ENCODE data around the gene TMEM218. TPM values are rescaled to one million over a fixed set of nuclear protein-coding genes. Genes with fewer than 3 reads are reported as not detected.

The TMEM218 gene
- total RNA-seq (10 to 100 TPM; 13.0 to 20.6 (median 16.7) TPM), polyA plus RNA-seq (10 to 100 TPM; 31.8 to 37.3 TPM)
- long read RNA-seq, donor 1, full-length matches to known transcripts: 3 of 24 reads
- long read RNA-seq, donor 1, partial matches to known transcripts: 2 of 24 reads
- long read RNA-seq, donor 1, other reads (novel, unspliced or antisense): 19 of 24 reads
- long read RNA-seq, donor 2, full-length matches to known transcripts: 5 of 5 reads
- long read RNA-seq, donor 2, partial matches to known transcripts: 0 of 5 reads
- long read RNA-seq, donor 2, other reads (novel, unspliced or antisense): 0 of 5 reads
- long read RNA-seq, donor 3, partial matches to known transcripts: 0 of 9 reads
- long read RNA-seq, donor 3, other reads (novel, unspliced or antisense): 6 of 9 reads

DNA sequence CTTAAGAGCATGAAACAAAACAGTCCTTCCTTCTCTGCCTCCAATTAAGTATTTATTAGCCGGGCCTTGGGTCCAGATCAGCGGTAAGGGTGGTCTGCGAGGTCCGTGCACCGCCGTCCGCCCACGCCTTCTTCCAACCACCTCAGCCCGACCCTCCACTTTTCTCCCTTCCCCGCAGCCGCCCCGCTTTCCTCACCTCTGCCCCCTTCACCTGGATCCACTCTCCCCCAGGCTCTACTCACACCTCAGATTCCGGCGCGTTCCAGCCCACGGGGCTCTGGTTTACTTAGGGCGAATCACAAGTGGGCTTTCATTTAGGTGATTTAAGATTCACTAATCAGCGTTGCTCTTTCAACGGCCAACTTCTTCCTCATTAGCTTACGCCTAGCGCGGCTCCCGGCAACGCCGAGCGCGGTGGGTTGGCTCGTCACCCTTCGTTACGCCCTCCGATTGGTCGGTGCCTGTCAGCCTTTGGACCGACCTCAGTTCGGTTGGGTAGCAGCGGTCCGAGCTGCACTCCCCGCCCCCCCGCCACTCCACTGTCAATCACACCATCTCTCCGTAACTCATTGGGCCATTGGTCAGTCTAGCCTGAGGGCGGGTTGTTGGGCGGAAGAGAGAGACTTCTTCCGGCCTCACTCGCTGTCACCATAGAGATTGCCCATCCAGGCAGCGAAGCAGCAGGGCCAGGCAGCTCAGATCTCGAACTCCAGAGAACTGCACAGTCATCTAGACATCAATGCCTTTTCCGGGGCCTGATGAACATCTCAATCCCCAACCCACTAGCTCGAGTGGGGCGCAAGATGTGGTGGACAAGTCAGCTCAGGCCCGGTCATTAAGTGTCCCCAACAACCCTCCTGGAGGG is at the start of gene TMEM218:
TMEM218 (minus strand) TSS at position 284 of the 865 bp plus-strand sequence. CDS start 9,385 bp downstream, outside the sequence.
- no peak for TF ChIP-seq EP300 (IDR thresholded peaks at IDR 0.05)
- TF ChIP-seq POLR2A (IDR thresholded peaks at IDR 0.05): peak; percentile 44
- H3K4me1 ChIP-seq (ENCODE audit: insufficient read depth): peaks cover 5% of the 10 kb centered on the region
- peak; percentile 98 to 99 (median 99) for DNase-seq
- H3K4me3 ChIP-seq: peak within 1 kb of the TSS; percentile 73
- 4 to 5% (median 4%) methylated on average over 47 to 49 of the region's 49 CpGs for WGBS, 3 donors
- intact Hi-C loops (cut with DNase I): loop anchor here in 1 of 4 donors (10.0 kb wide), 1 partner anchor 237 kb away; no protein-coding TSS in a partner anchor
- peak within 1 kb of the TSS in 1 of 2 donors; percentile 51 for H3K27ac ChIP-seq
- H3K27me3 ChIP-seq: no peaks in the 10 kb centered on the region
- H3K9me3 ChIP-seq: no peaks in the 10 kb centered on the region
- H3K36me3 ChIP-seq: no peaks in the 10 kb centered on the region

DNA sequence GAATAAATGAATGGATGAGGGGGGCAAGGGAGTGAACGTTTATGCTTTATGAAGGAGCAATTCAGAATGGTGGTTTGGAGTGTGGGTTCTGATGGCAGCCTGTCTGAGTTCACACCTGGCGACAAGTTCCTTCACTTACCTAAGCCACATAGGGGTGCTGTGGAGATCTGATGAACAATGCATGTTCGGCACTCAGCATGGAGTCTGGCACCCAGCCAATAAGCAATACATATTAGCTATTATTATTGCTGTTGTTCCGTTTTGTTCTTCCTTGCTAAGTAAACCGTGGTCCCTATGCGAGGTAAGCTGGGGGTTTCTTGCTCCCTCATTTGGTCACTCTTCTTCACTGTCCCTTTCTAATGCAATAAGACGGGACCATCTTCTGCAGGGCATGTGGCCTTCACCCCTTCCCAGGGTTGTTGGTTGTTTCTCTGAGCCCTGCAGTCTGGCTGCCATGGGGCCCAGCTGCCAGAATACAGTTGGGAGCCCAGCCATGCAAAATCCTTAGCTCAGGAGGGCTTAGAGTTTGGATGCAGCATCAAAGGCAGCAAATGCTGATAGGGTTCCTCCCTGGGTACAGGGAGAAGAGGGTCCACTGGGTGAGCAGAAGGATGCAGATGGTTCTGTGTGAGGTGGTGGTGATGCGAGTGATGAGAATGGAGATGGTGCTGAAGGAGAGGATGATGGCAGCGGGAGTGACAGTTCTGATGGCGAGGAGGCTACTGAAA is 46.7 kb upstream of the TMEM218 start:
- no peak overlapping the region for H3K4me3 ChIP-seq
- 89 to 91% (median 89%) methylated on average over 10 of the region's 10 CpGs for WGBS, 3 donors
- H3K4me1 ChIP-seq (ENCODE audit: insufficient read depth): no peaks in the 10 kb centered on the region
- no peak for DNase-seq
- no peaks in the 10 kb centered on the region for H3K36me3 ChIP-seq
- no peaks in the 10 kb centered on the region for H3K9me3 ChIP-seq
- H3K27me3 ChIP-seq: no peaks in the 10 kb centered on the region
- TF ChIP-seq POLR2A (IDR thresholded peaks at IDR 0.05): no peak
- TF ChIP-seq EP300 (IDR thresholded peaks at IDR 0.05): no peak
- TF ChIP-seq, protein P1, sequence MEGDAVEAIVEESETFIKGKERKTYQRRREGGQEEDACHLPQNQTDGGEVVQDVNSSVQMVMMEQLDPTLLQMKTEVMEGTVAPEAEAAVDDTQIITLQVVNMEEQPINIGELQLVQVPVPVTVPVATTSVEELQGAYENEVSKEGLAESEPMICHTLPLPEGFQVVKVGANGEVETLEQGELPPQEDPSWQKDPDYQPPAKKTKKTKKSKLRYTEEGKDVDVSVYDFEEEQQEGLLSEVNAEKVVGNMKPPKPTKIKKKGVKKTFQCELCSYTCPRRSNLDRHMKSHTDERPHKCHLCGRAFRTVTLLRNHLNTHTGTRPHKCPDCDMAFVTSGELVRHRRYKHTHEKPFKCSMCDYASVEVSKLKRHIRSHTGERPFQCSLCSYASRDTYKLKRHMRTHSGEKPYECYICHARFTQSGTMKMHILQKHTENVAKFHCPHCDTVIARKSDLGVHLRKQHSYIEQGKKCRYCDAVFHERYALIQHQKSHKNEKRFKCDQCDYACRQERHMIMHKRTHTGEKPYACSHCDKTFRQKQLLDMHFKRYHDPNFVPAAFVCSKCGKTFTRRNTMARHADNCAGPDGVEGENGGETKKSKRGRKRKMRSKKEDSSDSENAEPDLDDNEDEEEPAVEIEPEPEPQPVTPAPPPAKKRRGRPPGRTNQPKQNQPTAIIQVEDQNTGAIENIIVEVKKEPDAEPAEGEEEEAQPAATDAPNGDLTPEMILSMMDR (IDR thresholded peaks at IDR 0.05): no peak
- intact Hi-C loops (cut with DNase I): loop anchor here in 1 of 4 donors (10.0 kb wide), 1 partner anchor 193 kb away; no protein-coding TSS in a partner anchor
- no peak overlapping the region for H3K27ac ChIP-seq

DNA sequence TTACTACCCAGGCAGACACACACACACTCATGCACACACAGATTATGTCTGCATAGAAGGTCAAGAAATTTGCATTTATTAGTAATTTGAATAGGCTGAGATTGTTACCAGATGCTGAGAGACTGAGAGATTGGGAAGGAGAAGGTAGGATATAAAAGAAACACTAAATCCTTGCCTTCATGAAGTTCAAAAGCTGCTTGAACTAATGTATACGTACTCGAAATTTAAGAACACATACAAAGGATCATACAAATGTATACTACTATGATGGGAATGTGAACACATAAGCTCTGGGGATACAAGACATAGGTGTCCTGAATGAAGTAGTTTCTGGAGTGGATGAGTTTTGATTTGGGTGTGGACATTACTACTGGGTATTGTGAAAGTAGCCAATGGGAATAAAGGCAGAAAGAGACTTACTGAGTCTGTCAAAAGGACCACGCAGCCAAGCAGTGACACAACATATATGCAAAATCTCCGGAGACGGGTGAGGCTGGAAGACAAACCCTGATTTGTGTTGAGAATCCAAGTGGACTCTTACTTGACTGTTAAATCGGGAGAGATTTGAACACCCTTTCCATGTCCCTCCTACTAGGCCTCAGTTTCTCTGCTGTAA is 45.8 kb upstream of the TMEM218 start:
- Histone ChIP-seq H3K9me3 (no peaks in the 10 kb centered on the region), H3K4me3 (no peak overlapping the region), H3K27ac (no peak overlapping the region), H3K4me1 (ENCODE audit: insufficient read depth) (no peaks in the 10 kb centered on the region), H3K27me3 (no peaks in the 10 kb centered on the region), H3K36me3 (no peaks in the 10 kb centered on the region)
- intact Hi-C loops (cut with DNase I): loop anchor here in 1 of 4 donors (10.0 kb wide), 1 partner anchor 192 kb away; no protein-coding TSS in a partner anchor
- TF ChIP-seq POLR2A (IDR thresholded peaks at IDR 0.05) (no peak), EP300 (IDR thresholded peaks at IDR 0.05) (no peak)
- TF ChIP-seq, protein P1 (IDR thresholded peaks at IDR 0.05): no peak
- whole genome bisulfite sequencing, 3 donors: 79 to 97% (median 92%) methylated on average over 6 of the region's 6 CpGs
- no peak for DNase-seq

DNA sequence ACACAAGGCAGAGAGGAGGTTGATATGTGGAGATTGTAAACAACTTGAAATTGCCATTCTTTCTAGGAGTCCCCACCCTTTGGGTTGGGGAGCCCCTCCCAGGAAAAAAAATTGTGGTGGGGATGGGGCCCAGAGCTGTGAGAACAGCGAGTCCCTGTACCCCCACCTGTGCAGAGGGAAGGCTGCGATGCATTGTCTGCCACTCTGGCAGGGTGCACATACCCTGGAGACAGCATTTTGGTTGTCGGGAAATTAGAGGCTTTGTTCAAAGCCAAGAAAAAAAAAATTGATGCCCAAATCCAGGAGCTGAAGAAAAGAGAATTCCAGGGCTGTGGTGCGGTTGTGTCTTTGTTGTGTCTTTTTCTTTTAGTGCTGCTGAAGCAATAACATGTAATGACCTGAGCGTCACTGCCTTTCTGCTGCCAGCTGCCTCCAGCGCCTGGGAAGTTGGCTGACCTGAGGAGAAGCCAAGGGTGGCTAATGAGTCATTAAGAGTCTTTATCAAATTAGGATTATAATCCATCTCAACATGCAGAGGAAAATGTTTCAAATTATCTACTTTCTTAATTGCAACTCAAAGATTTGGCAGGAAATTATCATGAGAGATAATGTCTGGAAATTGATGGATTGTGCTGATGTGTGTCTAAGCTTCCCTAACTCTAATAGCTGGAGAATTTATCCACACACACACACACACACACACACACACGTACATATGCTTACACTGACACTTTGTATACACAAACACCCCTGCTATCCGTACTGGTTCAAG is 45.1 kb upstream of the TMEM218 start:
- DNase-seq: no peak
- 50 to 70% (median 59%) methylated on average over 8 of the region's 8 CpGs for WGBS, 3 donors
- intact Hi-C loops (cut with DNase I): loop anchor here in 1 of 4 donors (10.0 kb wide), 1 partner anchor 192 kb away; no protein-coding TSS in a partner anchor
- no peak overlapping the region for H3K4me3 ChIP-seq
- TF ChIP-seq EP300 (IDR thresholded peaks at IDR 0.05) (no peak), POLR2A (IDR thresholded peaks at IDR 0.05) (no peak)
- TF ChIP-seq, protein P1 (IDR thresholded peaks at IDR 0.05): no peak
- no peaks in the 10 kb centered on the region for H3K36me3 ChIP-seq
- no peaks in the 10 kb centered on the region for H3K27me3 ChIP-seq
- no peaks in the 10 kb centered on the region for H3K4me1 ChIP-seq (ENCODE audit: insufficient read depth)
- no peak overlapping the region for H3K27ac ChIP-seq
- no peaks in the 10 kb centered on the region for H3K9me3 ChIP-seq
